Loucy (cell line): ENCODE measurements around the gene PLEKHH2.

Source experiments
- EZH2phosphoT487 ChIP-seq: fragments of 200-600 bp; IDR thresholded peaks from 2 replicates; pipeline ENCODE4 v1.6.1; 2018; ENCODE audit warnings: antibody characterized with exemption, mild to moderate bottlenecking, moderate library complexity, borderline replicate concordance
- TF ChIP-seq, protein P1 (sequence below): fragments of 200-600 bp; sonication (generic); conservative IDR thresholded peaks from 2 replicates; pipeline ENCODE4 v1.5.1; 2014; ENCODE audit warnings: mild to moderate bottlenecking, antibody characterized with exemption, low read length

DNA sequence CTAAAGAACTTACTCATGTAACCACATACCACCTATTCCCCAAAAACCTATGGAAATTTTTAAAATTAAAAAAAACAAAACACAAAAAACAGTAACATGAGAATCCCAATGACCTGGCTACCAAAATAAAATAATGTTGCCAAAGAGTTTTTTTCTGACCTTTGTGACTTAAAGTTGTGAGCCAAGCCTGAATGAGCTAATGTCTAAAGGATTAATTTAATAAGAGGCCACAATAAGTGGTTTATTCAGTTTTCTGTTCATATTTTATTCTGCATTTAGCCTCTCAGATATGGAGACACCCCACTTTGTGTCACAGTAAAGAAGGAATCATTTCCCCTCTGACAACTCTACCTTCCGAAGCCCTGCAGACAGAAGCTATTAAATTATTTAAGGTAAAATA, 94.2 kb downstream of the PLEKHH2 start:
- TF ChIP-seq, protein P1, sequence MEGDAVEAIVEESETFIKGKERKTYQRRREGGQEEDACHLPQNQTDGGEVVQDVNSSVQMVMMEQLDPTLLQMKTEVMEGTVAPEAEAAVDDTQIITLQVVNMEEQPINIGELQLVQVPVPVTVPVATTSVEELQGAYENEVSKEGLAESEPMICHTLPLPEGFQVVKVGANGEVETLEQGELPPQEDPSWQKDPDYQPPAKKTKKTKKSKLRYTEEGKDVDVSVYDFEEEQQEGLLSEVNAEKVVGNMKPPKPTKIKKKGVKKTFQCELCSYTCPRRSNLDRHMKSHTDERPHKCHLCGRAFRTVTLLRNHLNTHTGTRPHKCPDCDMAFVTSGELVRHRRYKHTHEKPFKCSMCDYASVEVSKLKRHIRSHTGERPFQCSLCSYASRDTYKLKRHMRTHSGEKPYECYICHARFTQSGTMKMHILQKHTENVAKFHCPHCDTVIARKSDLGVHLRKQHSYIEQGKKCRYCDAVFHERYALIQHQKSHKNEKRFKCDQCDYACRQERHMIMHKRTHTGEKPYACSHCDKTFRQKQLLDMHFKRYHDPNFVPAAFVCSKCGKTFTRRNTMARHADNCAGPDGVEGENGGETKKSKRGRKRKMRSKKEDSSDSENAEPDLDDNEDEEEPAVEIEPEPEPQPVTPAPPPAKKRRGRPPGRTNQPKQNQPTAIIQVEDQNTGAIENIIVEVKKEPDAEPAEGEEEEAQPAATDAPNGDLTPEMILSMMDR: no peak
- TF ChIP-seq EZH2phosphoT487: no peak
